Measurements from ENCODE around the gene PRLR. TPM values are rescaled to one million over a fixed set of nuclear protein-coding genes. Genes with fewer than 3 reads are reported as not detected.

PRLR gene
- total and polyA plus RNA-seq, 2 experiments from 2014 or later, result 0.31 to 2.2 TPM

DNA sequence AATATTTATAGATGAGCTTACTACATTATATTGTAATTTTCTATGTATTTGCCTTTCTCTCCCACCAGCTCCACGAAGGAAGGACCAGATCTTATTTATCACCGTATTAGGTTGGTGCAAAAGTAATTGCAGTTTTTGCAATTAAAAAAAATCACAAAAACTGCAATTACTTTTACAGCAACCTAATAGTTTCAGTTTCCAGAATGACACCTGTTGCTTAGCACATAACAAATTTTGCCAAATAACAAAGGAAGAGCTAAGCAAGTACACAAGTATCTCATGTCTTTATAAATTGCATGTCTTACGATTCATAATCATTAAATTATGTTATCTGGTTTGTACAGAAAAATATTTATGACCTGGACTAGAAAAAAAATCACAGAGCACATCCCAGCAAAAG is 228.4 kb downstream of the PRLR start:
- Mint-ChIP-seq H3K27ac (no peak overlapping the region), H3K4me3 (no peak overlapping the region), H3K9me3 (no peaks in the 10 kb centered on the region), H3K36me3 (ENCODE audit: low read depth) (no peaks in the 10 kb centered on the region), H3K27me3 (ENCODE audit: insufficient read depth, low read depth, poor library complexity) (peaks cover 7% of the 10 kb centered on the region), H3K4me1 (peaks cover 14% of the 10 kb centered on the region)
- Histone ChIP-seq H3K4me1 (ENCODE audit: insufficient read depth) (peaks cover 15% of the 10 kb centered on the region), H3F3A (replicated peaks; ENCODE audit: low read depth) (no peaks in the 10 kb centered on the region), H3K27me3 (ENCODE audit: insufficient read depth) (no peaks in the 10 kb centered on the region), H2AFZ (peak overlapping the region; percentile 91), H3K36me3 (ENCODE audit: insufficient read depth) (no peaks in the 10 kb centered on the region; the same call in 1 of the 2 replicates), H3K27ac (ENCODE audit: low read depth) (no peak overlapping the region), H3K4me3 (no peak overlapping the region), H3K9me2 (ENCODE audit: insufficient read depth) (no peaks in the 10 kb centered on the region), H3K79me2 (replicated peaks; ENCODE audit: insufficient read depth) (no peaks in the 10 kb centered on the region), H4K20me1 (replicated peaks; ENCODE audit: insufficient read depth) (no peaks in the 10 kb centered on the region), H3K4me2 (no peak overlapping the region)
- TF ChIP-seq POLR2AphosphoS5 (IDR thresholded peaks at IDR 0.05; ENCODE audit: low read depth), result no peak
- no peak for TF ChIP-seq ZNF331 (CRISPR knock-in tag; IDR thresholded peaks at IDR 0.05; ENCODE audit: low read depth)
- TF ChIP-seq, protein P1, sequence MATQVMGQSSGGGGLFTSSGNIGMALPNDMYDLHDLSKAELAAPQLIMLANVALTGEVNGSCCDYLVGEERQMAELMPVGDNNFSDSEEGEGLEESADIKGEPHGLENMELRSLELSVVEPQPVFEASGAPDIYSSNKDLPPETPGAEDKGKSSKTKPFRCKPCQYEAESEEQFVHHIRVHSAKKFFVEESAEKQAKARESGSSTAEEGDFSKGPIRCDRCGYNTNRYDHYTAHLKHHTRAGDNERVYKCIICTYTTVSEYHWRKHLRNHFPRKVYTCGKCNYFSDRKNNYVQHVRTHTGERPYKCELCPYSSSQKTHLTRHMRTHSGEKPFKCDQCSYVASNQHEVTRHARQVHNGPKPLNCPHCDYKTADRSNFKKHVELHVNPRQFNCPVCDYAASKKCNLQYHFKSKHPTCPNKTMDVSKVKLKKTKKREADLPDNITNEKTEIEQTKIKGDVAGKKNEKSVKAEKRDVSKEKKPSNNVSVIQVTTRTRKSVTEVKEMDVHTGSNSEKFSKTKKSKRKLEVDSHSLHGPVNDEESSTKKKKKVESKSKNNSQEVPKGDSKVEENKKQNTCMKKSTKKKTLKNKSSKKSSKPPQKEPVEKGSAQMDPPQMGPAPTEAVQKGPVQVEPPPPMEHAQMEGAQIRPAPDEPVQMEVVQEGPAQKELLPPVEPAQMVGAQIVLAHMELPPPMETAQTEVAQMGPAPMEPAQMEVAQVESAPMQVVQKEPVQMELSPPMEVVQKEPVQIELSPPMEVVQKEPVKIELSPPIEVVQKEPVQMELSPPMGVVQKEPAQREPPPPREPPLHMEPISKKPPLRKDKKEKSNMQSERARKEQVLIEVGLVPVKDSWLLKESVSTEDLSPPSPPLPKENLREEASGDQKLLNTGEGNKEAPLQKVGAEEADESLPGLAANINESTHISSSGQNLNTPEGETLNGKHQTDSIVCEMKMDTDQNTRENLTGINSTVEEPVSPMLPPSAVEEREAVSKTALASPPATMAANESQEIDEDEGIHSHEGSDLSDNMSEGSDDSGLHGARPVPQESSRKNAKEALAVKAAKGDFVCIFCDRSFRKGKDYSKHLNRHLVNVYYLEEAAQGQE (IDR thresholded peaks at IDR 0.05; ENCODE audit: unreplicated experiment), result no peak
- TF ChIP-seq, protein P2, sequence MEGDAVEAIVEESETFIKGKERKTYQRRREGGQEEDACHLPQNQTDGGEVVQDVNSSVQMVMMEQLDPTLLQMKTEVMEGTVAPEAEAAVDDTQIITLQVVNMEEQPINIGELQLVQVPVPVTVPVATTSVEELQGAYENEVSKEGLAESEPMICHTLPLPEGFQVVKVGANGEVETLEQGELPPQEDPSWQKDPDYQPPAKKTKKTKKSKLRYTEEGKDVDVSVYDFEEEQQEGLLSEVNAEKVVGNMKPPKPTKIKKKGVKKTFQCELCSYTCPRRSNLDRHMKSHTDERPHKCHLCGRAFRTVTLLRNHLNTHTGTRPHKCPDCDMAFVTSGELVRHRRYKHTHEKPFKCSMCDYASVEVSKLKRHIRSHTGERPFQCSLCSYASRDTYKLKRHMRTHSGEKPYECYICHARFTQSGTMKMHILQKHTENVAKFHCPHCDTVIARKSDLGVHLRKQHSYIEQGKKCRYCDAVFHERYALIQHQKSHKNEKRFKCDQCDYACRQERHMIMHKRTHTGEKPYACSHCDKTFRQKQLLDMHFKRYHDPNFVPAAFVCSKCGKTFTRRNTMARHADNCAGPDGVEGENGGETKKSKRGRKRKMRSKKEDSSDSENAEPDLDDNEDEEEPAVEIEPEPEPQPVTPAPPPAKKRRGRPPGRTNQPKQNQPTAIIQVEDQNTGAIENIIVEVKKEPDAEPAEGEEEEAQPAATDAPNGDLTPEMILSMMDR (conservative IDR thresholded peaks at IDR 0.05; ENCODE audit: low read depth in 2 of 2), result no peak
- TF ChIP-seq ZNF114 (CRISPR knock-in tag; IDR thresholded peaks at IDR 0.05), result no peak
- no peak for DNase-seq (ENCODE audit: low spot score)
- no peak for ATAC-seq

Other genes starting within 250 kb of the PRLR start
- not detected in 2 replicates for gene AGXT2, start 182.5 kb downstream of the PRLR start, total RNA-seq (2014; rRNA removed; shearing (Covaris generic))
- not detected in 2 replicates for gene AGXT2, start 182.5 kb downstream of the PRLR start, polyA plus RNA-seq (2016; fragmentation: Nextera tagmentation; extraction: Ambion mirVana)